ENCODE measurements around the gene MRTFA. TPM values are rescaled to one million over a fixed set of nuclear protein-coding genes. Genes with fewer than 3 reads are reported as not detected.
A peak's percentile ranks its signal among the peaks of the same experiment; 100 is the strongest.

MRTFA gene
- total and polyA plus RNA-seq, 2 of the 13 experiments (the other 11 are each of a cell fraction or from before 2014, with no cell fraction given), result 2.4 to 8.2 TPM

DNA sequence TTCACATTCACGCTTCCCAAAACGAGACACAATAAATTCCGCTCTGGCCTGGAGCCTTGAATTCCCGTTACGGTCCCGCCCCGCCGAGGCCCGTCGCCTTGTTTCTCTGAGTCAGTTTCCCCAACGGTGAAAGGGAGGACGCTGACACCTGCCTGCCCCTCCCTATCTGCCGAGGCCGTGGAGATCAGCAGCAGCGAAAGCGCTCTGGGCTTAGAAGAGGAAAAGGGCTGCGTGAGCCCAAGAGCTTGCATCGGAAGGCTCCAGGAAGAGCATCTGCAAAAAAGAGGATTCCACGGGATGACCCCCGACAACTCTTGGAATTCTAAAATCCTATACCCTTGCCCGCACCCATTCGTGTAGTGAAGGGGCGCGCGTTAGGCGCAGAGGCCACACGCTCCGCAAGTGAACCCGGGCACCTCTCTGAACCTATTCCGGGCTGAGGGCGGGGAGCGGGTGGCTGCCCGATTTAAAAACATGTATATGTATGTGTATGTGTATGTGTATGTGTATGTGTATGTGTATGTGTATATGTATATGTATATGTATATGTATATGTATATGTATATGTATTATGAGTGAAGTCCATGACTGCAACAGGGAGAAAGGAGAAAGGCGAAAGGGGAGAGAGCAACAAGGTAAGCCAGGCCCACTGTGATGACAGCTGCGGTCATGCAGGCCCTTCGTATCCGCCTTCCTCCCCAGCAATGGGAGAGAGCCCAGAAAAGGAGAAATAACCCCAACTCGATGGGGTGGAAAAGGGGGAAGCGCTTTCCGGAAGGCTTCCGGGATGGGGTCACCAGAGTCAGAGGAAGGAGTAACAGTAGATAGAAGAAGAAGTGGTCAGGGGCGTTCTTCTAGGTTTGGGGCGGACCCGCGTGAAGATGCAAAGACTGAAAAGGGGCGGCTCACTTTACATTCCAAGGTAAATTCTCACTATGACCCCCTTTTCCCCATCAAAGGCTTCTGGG is 948 bp upstream of the MRTFA start (continued):
- TF ChIP-seq PITX1 (CRISPR knock-in tag; IDR thresholded peaks at IDR 0.05), result no peak
- 0 out of 2 replicates have a peak, but pooled peaks have one; percentile 12 for TF ChIP-seq ZBTB49 (CRISPR knock-in tag; IDR thresholded peaks at IDR 0.05; ENCODE audit: borderline replicate concordance)
- TF ChIP-seq ZNF331 (CRISPR knock-in tag; IDR thresholded peaks at IDR 0.05), result no peak
- 0 out of 2 replicates have a peak, but pooled peaks have one; percentile 24 for TF ChIP-seq FOXC1 (CRISPR knock-in tag; IDR thresholded peaks at IDR 0.05; ENCODE audit: borderline replicate concordance)
- TF ChIP-seq ZMYM4 (CRISPR knock-in tag; IDR thresholded peaks at IDR 0.05), result no peak
- no peak for TF ChIP-seq SP4 (CRISPR knock-in tag; IDR thresholded peaks at IDR 0.05)
- TF ChIP-seq ZNF678 (CRISPR knock-in tag; IDR thresholded peaks at IDR 0.05), result no peak
- no peak for TF ChIP-seq CEBPG (CRISPR knock-in tag; IDR thresholded peaks at IDR 0.05)
- TF ChIP-seq, protein P1, sequence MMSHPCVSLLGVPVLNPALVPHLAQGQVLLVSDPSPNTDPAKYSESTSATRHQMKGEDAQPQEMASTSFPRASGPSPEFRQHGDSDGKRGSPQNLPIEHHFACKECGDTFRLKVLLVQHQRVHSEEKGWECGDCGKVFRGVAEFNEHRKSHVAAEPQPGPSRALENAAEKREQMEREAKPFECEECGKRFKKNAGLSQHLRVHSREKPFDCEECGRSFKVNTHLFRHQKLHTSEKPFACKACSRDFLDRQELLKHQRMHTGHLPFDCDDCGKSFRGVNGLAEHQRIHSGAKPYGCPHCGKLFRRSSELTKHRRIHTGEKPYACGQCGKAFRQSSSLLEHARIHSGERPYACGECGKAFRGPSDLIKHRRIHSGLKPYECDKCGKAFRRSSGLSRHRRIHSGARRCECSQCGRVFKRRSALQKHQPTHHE (CRISPR knock-in tag; IDR thresholded peaks at IDR 0.05; ENCODE audit: borderline replicate concordance), result no peak
- no peak for TF ChIP-seq MED1 (CRISPR knock-in tag; IDR thresholded peaks at IDR 0.05)
- no peak for TF ChIP-seq ZNF7 (CRISPR knock-in tag; IDR thresholded peaks at IDR 0.05)
- no peak for TF ChIP-seq HDAC2 (CRISPR knock-in tag; IDR thresholded peaks at IDR 0.05)
- TF ChIP-seq ZZZ3 (CRISPR knock-in tag; IDR thresholded peaks at IDR 0.05; ENCODE audit: borderline replicate concordance), result no peak
- TF ChIP-seq, protein P2, sequence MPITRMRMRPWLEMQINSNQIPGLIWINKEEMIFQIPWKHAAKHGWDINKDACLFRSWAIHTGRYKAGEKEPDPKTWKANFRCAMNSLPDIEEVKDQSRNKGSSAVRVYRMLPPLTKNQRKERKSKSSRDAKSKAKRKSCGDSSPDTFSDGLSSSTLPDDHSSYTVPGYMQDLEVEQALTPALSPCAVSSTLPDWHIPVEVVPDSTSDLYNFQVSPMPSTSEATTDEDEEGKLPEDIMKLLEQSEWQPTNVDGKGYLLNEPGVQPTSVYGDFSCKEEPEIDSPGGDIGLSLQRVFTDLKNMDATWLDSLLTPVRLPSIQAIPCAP (CRISPR knock-in tag; IDR thresholded peaks at IDR 0.05; ENCODE audit: low read depth), result no peak
- no peak for TF ChIP-seq JUN (CRISPR knock-in tag; IDR thresholded peaks at IDR 0.05)
- 0 out of 2 replicates have a peak, but pooled peaks have one; percentile 8 for TF ChIP-seq ARNTL (CRISPR knock-in tag; IDR thresholded peaks at IDR 0.05)
- no peak for TF ChIP-seq DNMT3B (CRISPR knock-in tag; conservative IDR thresholded peaks at IDR 0.05)
- TF ChIP-seq ARID4A (CRISPR knock-in tag; IDR thresholded peaks at IDR 0.05; ENCODE audit: borderline replicate concordance), result no peak
- TF ChIP-seq ZNF816 (CRISPR knock-in tag; IDR thresholded peaks at IDR 0.05; ENCODE audit: borderline replicate concordance), result no peak; the same call in 1 of the 2 replicates
- TF ChIP-seq, protein P3, sequence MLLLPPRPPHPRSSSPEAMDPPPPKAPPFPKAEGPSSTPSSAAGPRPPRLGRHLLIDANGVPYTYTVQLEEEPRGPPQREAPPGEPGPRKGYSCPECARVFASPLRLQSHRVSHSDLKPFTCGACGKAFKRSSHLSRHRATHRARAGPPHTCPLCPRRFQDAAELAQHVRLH (CRISPR knock-in tag; IDR thresholded peaks at IDR 0.05; ENCODE audit: borderline replicate concordance, low read depth), result no peak
- TF ChIP-seq ZNF3 (CRISPR knock-in tag; IDR thresholded peaks at IDR 0.05), result no peak

Data from HepG2 (cell line).